Mesodermal cell (in vitro differentiated cells): ENCODE data around the gene PRKAG1.
A peak's percentile ranks its signal among the peaks of the same experiment; 100 is the strongest.

Experiments used
- H3K27ac ChIP-seq: 2 replicates; pipeline ENCODE4 v1.7.0; 2013; ENCODE audit warnings: mild to moderate bottlenecking, low read depth, low read length, moderate library complexity; ENCODE audit not compliant: severe bottlenecking
- H3K36me3 ChIP-seq: 2 replicates; pipeline ENCODE4 v1.7.1; 2013; ENCODE audit warnings: mild to moderate bottlenecking, low read length, moderate library complexity; ENCODE audit not compliant: control insufficient read depth, insufficient read depth
- H3K4me1 ChIP-seq: one replicate; pipeline ENCODE4 v1.7.1; 2013; ENCODE audit warnings: mild to moderate bottlenecking, low read length; ENCODE audit not compliant: insufficient read depth, control insufficient read depth, poor library complexity, severe bottlenecking
- H3K4me3 ChIP-seq: 2 replicates; pipeline ENCODE4 v1.7.0; 2013; ENCODE audit warnings: low read length, control low read depth, mild to moderate bottlenecking; ENCODE audit not compliant: insufficient read depth, poor library complexity, severe bottlenecking; ENCODE audit errors: extremely low read depth
- H3K9me3 ChIP-seq: 2 replicates; pipeline ENCODE4 v1.7.1; 2013; ENCODE audit warnings: mild to moderate bottlenecking, low read length, moderate library complexity; ENCODE audit not compliant: control insufficient read depth
- WGBS, 2 experiments: methylation state at CpG; one replicate each; pipeline ENCODE4 v1.1.5; 2013; ENCODE audit warnings: missing lambda C conversion rate in 2 of 2; ENCODE audit not compliant: insufficient coverage in 2 of 2; 5-methylcytosine and 5-hydroxymethylcytosine counted together

Gene PRKAG1

DNA sequence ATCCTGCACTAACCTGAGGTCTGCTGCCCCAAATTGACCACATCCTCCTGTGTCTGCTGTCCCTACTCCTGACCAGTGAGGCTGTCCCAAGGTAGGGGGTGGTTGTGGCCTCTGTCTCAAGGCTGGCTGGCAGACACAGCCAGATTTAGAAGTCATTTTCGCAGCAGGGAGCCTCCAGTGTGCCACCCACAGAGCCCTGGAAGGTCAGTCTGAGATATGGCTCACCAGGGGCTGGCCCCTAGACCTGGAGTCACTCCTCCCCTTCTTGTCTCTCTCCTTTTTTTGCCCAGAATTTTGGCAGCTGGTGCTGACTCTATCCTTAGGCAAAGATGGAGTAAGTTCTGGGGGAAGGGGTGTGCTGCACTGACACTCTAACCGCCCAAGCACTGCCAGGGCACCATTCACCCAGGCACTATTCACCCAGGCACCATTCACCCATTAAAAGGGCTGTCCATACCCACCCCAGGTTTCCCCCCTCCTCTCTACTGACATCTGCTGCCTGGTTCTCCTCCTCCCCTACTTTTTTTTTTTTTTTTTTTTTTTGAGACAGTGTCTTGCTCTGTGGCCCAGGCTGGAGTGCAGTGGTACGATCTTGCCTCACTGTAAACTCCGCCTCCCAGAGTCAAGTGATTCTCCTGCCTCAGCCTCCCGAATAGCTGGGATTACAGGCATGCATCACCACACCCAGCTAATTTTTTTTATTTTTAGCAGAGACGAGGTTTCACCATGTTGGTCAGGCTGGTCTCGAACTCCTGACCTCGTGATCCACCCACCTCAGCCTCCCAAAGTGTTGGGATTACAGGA, 27.1 kb downstream of the PRKAG1 start:
- Histone ChIP-seq H3K36me3 (no peaks in the 10 kb centered on the region), H3K4me1 (peaks cover 16% of the 10 kb centered on the region), H3K27ac (no peak overlapping the region), H3K4me3 (no peak overlapping the region), H3K9me3 (no peaks in the 10 kb centered on the region)
- WGBS, 2 experiments, result 63 to 74% methylated on average over 2 to 4 of the region's 8 CpGs

DNA sequence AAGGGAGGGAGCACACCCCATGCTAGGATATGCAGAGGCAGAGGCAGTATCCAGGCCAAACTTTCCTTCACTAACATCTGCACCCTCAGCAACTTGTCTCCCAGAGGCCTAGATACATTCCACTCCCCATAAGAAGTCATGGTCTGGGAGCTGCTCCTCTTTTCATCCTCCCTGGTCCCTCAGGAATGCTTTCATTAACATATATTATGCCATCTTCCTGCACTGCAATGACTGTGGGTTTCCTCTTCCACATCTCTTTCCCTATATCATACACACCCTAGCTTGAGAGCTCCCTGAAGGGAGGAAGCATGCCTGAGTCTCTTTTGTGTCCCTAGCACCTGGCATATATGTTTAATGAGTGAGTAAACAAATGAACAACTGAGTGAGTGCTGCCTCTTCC, 28.0 kb downstream of the PRKAG1 start:
- no peaks in the 10 kb centered on the region for H3K36me3 ChIP-seq
- H3K27ac ChIP-seq, result no peak overlapping the region
- H3K4me3 ChIP-seq, result no peak overlapping the region
- H3K4me1 ChIP-seq, result peaks cover 23% of the 10 kb centered on the region
- no peaks in the 10 kb centered on the region for H3K9me3 ChIP-seq

GRCh38 chr12:48988030-48988649, 30.4 kb downstream of the PRKAG1 start:
- Histone ChIP-seq H3K27ac (no peak overlapping the region), H3K9me3 (no peaks in the 10 kb centered on the region), H3K4me3 (no peak overlapping the region), H3K36me3 (no peaks in the 10 kb centered on the region), H3K4me1 (peaks cover 7% of the 10 kb centered on the region)
- 35 to 36% methylated on average over 15 to 16 of the region's 16 CpGs for WGBS, 2 experiments

GRCh38 chr12:48986720-48987291, 31.8 kb downstream of the PRKAG1 start:
- Histone ChIP-seq H3K27ac (no peak overlapping the region), H3K9me3 (no peaks in the 10 kb centered on the region), H3K4me1 (peaks cover 7% of the 10 kb centered on the region), H3K4me3 (no peak overlapping the region), H3K36me3 (no peaks in the 10 kb centered on the region)
- WGBS, 2 experiments, result 55 to 65% methylated on average over 15 to 18 of the region's 23 CpGs

DNA sequence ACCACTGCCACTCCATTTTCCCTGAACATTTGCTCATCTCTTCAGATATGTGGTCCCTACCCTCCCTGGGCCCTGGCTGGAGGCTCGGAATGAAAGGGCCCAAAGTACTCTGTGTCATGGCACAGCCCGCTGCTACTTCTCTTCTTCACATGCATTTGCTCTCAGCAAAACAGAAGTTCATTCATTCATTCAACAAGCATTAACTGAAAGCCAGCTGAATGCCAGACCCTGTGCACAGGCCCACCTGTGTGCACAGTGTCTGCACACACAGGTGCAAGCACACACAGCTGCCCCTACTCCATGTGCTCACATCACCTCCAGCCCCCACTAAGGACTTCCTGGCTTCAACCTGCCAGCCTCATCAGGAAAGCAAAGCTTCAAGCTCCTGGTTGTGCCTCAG, 32.7 kb downstream of the PRKAG1 start:
- peaks cover 7% of the 10 kb centered on the region for H3K4me1 ChIP-seq
- no peak overlapping the region for H3K27ac ChIP-seq
- H3K4me3 ChIP-seq, result no peak overlapping the region
- H3K9me3 ChIP-seq, result no peaks in the 10 kb centered on the region
- 82 to 85% methylated on average over 2 of the region's 2 CpGs for WGBS, 2 experiments
- H3K36me3 ChIP-seq, result no peaks in the 10 kb centered on the region

DNA sequence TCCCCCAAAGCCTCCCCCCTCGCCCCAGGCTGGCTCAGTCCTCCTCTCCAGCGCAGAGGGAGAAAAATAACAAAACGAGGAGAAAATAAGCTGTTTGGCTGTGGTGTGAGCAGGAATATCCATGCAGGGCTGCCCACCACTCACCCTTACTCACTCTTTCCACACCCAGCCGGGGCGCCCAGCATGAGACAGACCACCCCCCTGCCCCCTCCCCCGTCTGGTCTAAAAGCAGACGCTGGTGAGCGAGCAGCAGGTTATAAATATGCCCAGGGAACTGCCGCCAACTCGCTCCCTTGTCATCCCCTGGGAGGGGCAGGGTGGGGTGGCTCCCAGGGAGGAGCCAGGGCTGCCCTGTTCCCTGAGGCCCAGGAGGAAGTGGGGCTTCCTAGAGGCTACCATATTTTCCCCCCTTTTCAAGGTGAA, 33.1 kb downstream of the PRKAG1 start:
- Histone ChIP-seq H3K4me1 (peaks cover 11% of the 10 kb centered on the region), H3K4me3 (no peak overlapping the region), H3K9me3 (no peaks in the 10 kb centered on the region), H3K27ac (no peak overlapping the region), H3K36me3 (no peaks in the 10 kb centered on the region)
- WGBS, 2 experiments, result 50 to 63% methylated on average over 2 of the region's 10 CpGs

- Histone ChIP-seq H3K36me3 (no peaks in the 10 kb centered on the region), H3K4me1 (peaks cover 26% of the 10 kb centered on the region), H3K9me3 (no peaks in the 10 kb centered on the region), H3K27ac (no peak overlapping the region), H3K4me3 (no peak overlapping the region)
- 72 to 77% methylated on average over 5 to 6 of the region's 6 CpGs for WGBS, 2 experiments
Observed at GRCh38 chr12:48982397-48983080, 36.0 kb downstream of the PRKAG1 start.

- Histone ChIP-seq H3K4me1 (peaks cover 26% of the 10 kb centered on the region), H3K36me3 (no peaks in the 10 kb centered on the region), H3K4me3 (no peak overlapping the region), H3K9me3 (no peaks in the 10 kb centered on the region), H3K27ac (no peak overlapping the region)
- 4 to 21% methylated on average over 3 to 13 of the region's 13 CpGs for WGBS, 2 experiments
Observed at GRCh38 chr12:48981757-48982157, 36.8 kb downstream of the PRKAG1 start.

- Histone ChIP-seq H3K4me3 (peak overlapping the region; percentile 28), H3K9me3 (no peaks in the 10 kb centered on the region), H3K4me1 (peaks cover 25% of the 10 kb centered on the region), H3K36me3 (no peaks in the 10 kb centered on the region), H3K27ac (no peak overlapping the region)
- WGBS, 2 experiments, result 3 to 6% methylated on average over 67 to 82 of the region's 91 CpGs
Observed at GRCh38 chr12:48980953-48981756, 37.4 kb downstream of the PRKAG1 start.

- H3K27ac ChIP-seq, result no peak overlapping the region
- peaks cover 18% of the 10 kb centered on the region for H3K4me1 ChIP-seq
- H3K9me3 ChIP-seq, result no peaks in the 10 kb centered on the region
- H3K4me3 ChIP-seq, result peak overlapping the region; percentile 28
- WGBS, 2 experiments, result 2 to 4% methylated on average over 36 to 38 of the region's 46 CpGs
- H3K36me3 ChIP-seq, result no peaks in the 10 kb centered on the region
Observed at GRCh38 chr12:48980389-48980952, 38.1 kb downstream of the PRKAG1 start.
